GM21447 (cell line): ENCODE data around the gene SPINK6.

ENCODE experiments used
- ATAC-seq: cut with Tn5 transposase; IDR thresholded peaks from one replicate; pipeline ENCODE4 v1.9.1; 2021; ENCODE audit not compliant: unreplicated experiment

Gene SPINK6

DNA sequence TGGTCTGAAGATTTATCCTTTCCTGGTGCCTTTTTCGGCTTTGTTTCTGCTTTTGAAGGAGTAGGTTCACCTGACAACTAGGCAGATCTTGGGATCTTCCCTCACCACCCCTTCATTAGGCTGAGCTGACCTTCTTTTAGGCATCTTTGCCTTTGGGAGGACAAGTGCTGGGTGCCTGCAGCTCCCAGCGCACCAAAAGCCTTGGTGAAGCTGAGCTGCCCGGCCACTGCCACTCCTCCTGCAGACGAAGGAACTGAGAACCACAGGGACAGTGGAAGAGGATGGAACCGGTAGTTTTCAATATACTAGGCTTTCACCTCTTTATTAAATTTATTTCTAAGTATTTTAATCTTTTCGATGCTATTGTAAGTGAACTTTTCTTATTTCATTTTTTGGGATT is 18.7 kb downstream of the SPINK6 start:
- no peak for ATAC-seq

DNA sequence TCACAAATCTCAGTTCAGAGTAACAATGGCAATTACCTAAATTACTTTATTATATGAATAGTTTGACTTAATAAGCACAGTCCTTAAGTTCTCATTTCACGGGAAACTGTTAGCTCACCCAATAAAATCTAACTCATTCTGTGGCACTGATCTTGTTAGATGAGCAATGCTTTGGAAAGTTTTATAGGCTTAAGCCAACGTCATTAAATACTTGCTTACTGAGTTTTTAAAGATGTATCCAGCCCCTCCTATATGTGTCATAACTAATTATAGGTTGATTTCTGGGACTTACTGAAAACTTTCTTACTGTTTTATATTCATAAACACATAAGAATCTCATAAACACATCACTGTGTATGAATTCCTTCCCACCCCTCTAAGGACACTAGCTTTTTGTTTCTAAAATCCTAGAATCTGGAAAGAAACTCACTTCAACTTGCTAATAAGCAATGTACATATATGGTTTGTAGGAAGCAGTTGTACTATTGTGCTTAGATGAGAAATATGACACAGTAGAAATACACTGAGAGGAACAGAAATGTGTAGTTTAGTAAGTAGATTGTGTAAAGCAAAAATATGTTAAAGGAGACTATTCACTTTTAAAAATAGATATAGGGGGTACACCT is 21.4 kb downstream of the SPINK6 start:
- ATAC-seq = no peak

DNA sequence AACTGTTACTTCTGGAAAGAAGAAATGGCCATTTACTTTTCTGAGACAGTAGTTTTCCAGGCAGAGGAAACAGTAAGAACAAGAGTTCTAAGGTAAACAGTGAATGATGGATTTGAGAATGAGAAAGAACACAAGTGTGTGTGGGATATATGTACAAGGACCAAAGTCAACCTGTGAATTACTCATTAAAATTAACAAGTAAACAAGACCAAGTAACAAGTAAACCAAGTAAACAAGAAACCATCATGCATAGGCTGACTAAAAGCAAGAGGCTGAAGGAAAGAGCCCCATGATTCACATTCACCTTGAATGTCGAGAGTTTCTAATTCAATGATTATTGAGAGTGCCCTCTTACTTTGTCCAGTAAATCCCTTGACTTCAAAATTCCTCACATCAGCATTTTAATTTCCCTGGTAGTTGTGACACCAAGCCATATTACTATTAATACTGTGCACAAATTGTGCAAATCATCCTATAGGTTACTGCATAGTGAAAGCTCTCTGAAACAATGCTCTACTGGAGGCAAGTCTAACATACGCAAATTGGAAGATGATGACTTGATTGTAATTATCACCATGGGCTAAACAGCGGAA is 25.6 kb downstream of the SPINK6 start:
- no peak for ATAC-seq

DNA sequence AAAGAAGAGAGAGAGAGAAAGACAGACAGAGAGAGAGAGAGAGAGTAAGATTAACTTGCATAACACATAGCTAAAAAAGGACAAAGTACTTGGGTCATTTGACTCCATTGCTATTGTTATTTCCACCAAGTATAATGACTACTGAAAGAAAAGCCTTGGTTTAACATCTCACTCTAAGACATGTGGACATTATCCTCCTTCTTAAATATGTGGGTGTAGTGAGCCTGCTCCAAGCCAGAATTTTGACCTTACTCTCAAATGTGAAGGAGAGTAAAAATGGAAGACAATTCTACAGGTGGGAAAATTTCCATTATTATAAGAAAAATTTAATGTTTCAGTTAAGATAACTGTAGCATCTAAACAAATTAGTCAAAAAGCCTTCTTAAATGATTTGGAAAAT is 27.0 kb downstream of the SPINK6 start:
- no peak for ATAC-seq

DNA sequence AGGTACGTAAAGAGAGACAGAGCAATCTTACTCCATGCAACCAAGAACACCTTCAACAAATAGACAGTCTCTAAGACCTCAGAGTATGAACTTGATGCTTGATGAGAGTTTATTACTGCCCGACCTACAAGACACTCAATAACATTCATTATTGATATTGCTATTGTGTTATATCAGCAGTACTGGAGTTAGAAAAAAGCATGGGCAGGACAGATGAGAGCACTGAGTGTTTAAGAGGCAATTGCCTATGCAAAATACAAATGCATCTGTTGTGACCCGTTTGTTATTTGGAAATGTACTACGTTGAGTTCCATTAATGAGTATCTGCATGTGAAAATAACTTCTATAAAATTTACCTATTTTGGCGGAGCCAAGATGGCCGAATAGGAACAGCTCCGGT is 27.4 kb downstream of the SPINK6 start:
- ATAC-seq = no peak

DNA sequence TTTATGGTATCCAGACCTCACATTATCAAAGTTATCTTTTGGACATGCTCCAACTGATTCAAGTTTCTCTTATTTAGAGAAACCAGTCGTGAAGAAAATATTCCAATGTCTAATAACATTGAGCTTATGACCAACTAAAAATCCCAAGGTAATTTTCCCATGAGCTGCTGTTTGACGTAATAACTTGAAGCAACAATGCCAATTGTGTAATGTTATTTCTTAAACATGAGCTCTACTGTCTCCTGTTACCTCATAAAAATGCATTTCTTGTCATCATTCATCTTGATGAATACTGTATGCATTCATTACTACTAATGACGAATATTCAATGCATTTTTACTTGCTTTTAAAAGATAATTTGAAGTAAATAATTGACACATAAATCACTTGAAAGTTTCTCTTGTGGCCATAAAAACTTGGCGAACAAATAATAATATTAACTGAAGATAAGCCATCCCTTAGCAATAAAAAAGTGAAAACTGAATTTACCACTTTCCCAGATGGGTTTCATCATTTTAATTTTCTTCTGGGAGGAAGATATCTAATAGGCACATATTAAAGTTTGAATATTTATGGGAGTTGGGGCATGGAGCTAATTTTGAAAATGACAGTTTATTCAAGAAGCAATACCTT is 35.1 kb downstream of the SPINK6 start:
- ATAC-seq = no peak

DNA sequence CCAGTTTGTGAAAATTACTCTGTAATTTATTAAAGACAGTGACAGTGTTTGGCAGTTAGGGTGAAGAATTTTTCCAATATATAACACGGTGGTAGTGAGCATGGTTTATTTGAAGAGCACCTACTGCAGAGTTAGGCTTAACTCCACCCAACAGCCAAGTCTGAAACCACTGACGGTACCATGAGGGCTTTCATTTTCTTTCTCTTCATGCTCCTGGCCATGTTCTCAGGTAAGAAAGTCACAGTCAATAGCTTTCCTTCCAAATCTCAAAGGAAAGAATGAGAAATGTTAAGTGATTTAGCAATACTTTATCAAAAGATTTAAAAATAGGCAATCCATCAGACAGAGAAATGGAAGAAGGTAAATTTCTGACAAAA is 35.6 kb downstream of the SPINK6 start, which contains the start of gene MARCOL:
TSS of gene MARCOL (plus strand) at position 108 of the 377 bp plus-strand sequence. CDS start at position 181, 73 bp downstream.
- no peak for ATAC-seq

DNA sequence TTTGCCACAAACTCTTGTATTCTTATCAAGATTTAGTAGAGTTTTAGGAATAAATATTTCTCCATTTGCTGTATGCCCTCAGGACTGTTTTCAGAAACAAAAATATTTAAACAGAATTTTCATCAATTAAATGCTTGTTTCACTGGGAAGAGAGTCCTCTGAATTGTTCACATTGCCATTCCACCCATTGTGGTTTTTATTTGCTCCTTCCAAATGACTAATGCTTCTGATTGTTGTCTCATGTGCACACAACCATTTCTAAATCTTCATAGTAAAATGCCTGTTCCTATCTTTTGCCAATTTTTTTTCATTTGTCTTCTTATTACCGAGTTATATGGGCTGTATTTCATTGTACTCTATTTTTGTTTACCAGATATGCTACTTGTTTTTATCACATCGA is 46.1 kb downstream of the SPINK6 start:
- no peak for ATAC-seq

DNA sequence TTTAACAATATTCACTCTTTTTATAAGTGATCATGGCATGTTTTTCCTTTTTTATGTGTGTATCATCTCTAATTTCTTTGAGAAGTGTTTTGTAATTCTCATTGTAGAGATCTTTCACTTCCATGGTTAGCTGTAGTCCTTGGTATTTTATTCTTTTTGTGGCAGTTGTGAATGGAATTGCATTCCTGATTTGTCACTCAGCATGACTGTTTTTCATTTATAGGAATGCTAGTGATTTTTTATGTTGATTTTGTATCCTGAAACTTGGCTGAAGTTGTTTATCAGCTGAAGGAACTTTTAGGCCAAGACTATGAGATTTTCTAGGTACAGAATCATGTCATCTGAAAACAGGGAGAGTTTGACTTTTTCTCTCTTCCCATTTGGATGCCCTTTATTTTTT is 52.6 kb downstream of the SPINK6 start:
- ATAC-seq = no peak

DNA sequence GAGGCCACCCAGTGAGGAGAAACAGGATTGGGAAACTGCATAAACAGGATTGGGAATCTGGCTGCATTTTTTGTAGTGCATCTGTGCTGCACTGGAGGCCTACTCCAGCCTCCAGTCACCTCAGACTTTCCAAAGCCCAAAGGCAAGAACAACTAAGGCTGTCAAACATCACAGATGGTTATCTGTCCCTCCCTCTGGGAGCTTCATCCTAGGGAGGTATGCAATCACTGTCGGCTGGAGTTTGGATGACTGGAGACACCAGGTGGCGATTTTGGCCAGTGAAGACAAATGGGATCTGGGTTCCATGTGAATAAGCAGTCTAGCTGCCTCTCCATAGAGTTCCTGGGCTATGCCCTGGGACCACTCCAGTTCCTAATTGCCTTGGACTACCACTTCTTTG is 56.4 kb downstream of the SPINK6 start:
- no peak for ATAC-seq

DNA sequence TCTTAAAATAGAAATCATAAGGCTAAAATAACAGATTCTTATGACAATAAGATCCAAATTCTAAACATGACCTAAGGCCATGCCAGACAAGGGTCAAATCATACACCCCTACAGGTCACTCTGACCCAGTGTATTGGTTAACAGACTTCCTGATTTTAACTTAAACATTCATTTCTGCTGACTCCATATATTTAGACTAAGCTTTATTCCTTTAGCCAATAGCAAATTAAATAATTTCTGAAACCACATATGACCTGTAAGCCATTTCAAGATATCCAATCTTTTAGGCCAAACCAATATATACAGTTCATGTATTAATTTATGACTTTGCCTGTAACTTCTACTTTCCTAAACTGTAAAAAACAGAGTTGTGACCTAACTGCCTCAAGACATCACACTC is 58.4 kb downstream of the SPINK6 start:
- ATAC-seq = no peak
